Hepatocyte (in vitro differentiated cells): Measurements from ENCODE around the gene KPNA4. TPM values are rescaled to one million over a fixed set of nuclear protein-coding genes. Genes with fewer than 3 reads are reported as not detected.

Experiments
- DNase-seq: peaks from one replicate; pipeline ENCODE4 v3.0.0-alpha.2; 2016; ENCODE audit warnings: low spot score
- H2AFZ ChIP-seq: fragments of 200-600 bp; sonication (generic); 2 replicates; pipeline ENCODE4 v1.6.0; 2016; ENCODE audit warnings: antibody characterized with exemption, mild to moderate bottlenecking
- H3K27ac ChIP-seq: fragments of 200-600 bp; sonication (generic); 2 replicates; pipeline ENCODE4 v1.5.1; 2016; ENCODE audit warnings: mild to moderate bottlenecking
- H3K27me3 ChIP-seq: fragments of 200-600 bp; sonication (generic); 2 replicates; pipeline ENCODE4 v1.6.1; 2016
- H3K36me3 ChIP-seq: fragments of 200-600 bp; sonication (generic); replicated peaks from 2 replicates; pipeline ENCODE4 v1.5.1; 2016; ENCODE audit warnings: low read depth; ENCODE audit not compliant: insufficient read depth
- H3K4me1 ChIP-seq: fragments of 200-600 bp; sonication (generic); 2 replicates; pipeline ENCODE4 v1.5.1; 2016; ENCODE audit warnings: mild to moderate bottlenecking, moderate library complexity; ENCODE audit not compliant: insufficient read depth
- H3K4me2 ChIP-seq: fragments of 200-600 bp; sonication (generic); 2 replicates; pipeline ENCODE4 v1.6.0; 2016
- H3K4me3 ChIP-seq: fragments of 200-600 bp; sonication (generic); 2 replicates; pipeline ENCODE4 v1.5.1; 2016; ENCODE audit warnings: mild to moderate bottlenecking
- H3K79me2 ChIP-seq: fragments of 200-600 bp; sonication (generic); 2 replicates; pipeline ENCODE4 v1.6.0; 2017; ENCODE audit warnings: mild to moderate bottlenecking
- H3K9me2 ChIP-seq: fragments of 200-600 bp; sonication (generic); replicated peaks from 2 replicates; pipeline ENCODE4 v1.6.0; 2017; ENCODE audit warnings: mild to moderate bottlenecking; ENCODE audit not compliant: insufficient read depth
- H3K9me3 ChIP-seq: fragments of 200-600 bp; sonication (generic); 2 replicates; pipeline ENCODE4 v1.5.1; 2016; ENCODE audit warnings: low read depth, mild to moderate bottlenecking
- H4K20me1 ChIP-seq: fragments of 200-600 bp; sonication (generic); 2 replicates; pipeline ENCODE4 v1.6.0; 2016; ENCODE audit warnings: mild to moderate bottlenecking; ENCODE audit not compliant: insufficient read depth, poor library complexity, severe bottlenecking
- CTCF ChIP-seq: fragments of 200-600 bp; sonication (generic); IDR thresholded peaks from 2 replicates; pipeline ENCODE4 v1.5.1; 2016; ENCODE audit warnings: antibody characterized with exemption, mild to moderate bottlenecking; ENCODE audit not compliant: poor library complexity
- EZH2 ChIP-seq: fragments of 200-600 bp; sonication (generic); IDR thresholded peaks from 2 replicates; pipeline ENCODE4 v1.6.1; 2016; ENCODE audit warnings: antibody characterized with exemption, mild to moderate bottlenecking, borderline replicate concordance
- EZH2phosphoT487 ChIP-seq: fragments of 200-600 bp; sonication (generic); IDR thresholded peaks from one replicate; pipeline ENCODE4 v1.6.1; 2018; ENCODE audit warnings: antibody characterized with exemption, mild to moderate bottlenecking, low read depth, moderate library complexity; ENCODE audit not compliant: unreplicated experiment, severe bottlenecking
- WGBS: methylation state at CpG from one replicate; pipeline ENCODE4 v1.1.6; 2016; ENCODE audit warnings: low lambda C conversion rate; ENCODE audit errors: missing lambda C conversion rate; 5-methylcytosine and 5-hydroxymethylcytosine counted together
- polyA plus RNA-seq: library from polyadenylated mRNA; unstranded; fragments of >200 nt; fragmentation: Nextera tagmentation; extraction: Ambion mirVana; gene quantifications from 2 replicates; pipeline ENCODE4 v1.2.1, GENCODE V29; 2016
- total RNA-seq: library from RNA; depleted of rRNA; stranded (reverse); fragments of >200 nt; gene quantifications from 2 replicates; pipeline ENCODE4 v1.2.3, GENCODE V29; 2014

KPNA4 gene
- total and polyA plus RNA-seq, 2 experiments from 2014 or later: 13.0 to 26.6 TPM

GRCh38 chr3:160481856-160482255 is 83.5 kb downstream of the KPNA4 start:
- TF ChIP-seq EZH2 (no peak), EZH2phosphoT487 (no peak), CTCF (no peak)
- Histone ChIP-seq H3K9me3 (no peaks in the 10 kb centered on the region), H3K27me3 (no peaks in the 10 kb centered on the region), H3K27ac (no peak overlapping the region), H3K79me2 (no peaks in the 10 kb centered on the region), H3K4me2 (no peak overlapping the region), H3K4me3 (no peak overlapping the region), H4K20me1 (no peaks in the 10 kb centered on the region), H3K9me2 (no peaks in the 10 kb centered on the region), H2AFZ (no peak overlapping the region), H3K4me1 (no peaks in the 10 kb centered on the region), H3K36me3 (no peaks in the 10 kb centered on the region)
- no peak for DNase-seq
- 91% methylated on average over 6 of the region's 6 CpGs for WGBS

- no peaks in the 10 kb centered on the region for H3K9me2 ChIP-seq
- H3K27ac ChIP-seq: no peak overlapping the region
- no peaks in the 10 kb centered on the region for H3K4me1 ChIP-seq
- TF ChIP-seq CTCF (no peak), EZH2phosphoT487 (no peak), EZH2 (no peak)
- H3K4me2 ChIP-seq: no peak overlapping the region
- no peak overlapping the region for H2AFZ ChIP-seq
- no peaks in the 10 kb centered on the region for H3K27me3 ChIP-seq
- no peaks in the 10 kb centered on the region for H3K9me3 ChIP-seq
- H3K4me3 ChIP-seq: no peak overlapping the region
- DNase-seq: no peak
- no peaks in the 10 kb centered on the region for H3K36me3 ChIP-seq
- WGBS: 94% methylated on average over 5 of the region's 5 CpGs
- no peaks in the 10 kb centered on the region for H4K20me1 ChIP-seq
- H3K79me2 ChIP-seq: no peaks in the 10 kb centered on the region
These were observed 84.4 kb downstream of the KPNA4 start for GRCh38 chr3:160480931-160481330.

GRCh38 chr3:160479376-160479775 is 86.0 kb downstream of the KPNA4 start:
- 95% methylated on average over 10 of the region's 10 CpGs for WGBS
- no peaks in the 10 kb centered on the region for H3K9me3 ChIP-seq

More at GRCh38 chr3:160479376-160479775, 86.0 kb downstream of the KPNA4 start:
- Histone ChIP-seq H3K27me3 (no peaks in the 10 kb centered on the region), H3K9me2 (no peaks in the 10 kb centered on the region), H3K36me3 (no peaks in the 10 kb centered on the region), H3K4me1 (no peaks in the 10 kb centered on the region), H2AFZ (no peak overlapping the region), H3K4me3 (no peak overlapping the region), H3K79me2 (no peaks in the 10 kb centered on the region), H3K4me2 (no peak overlapping the region), H3K27ac (no peak overlapping the region), H4K20me1 (no peaks in the 10 kb centered on the region)
- DNase-seq: no peak
- TF ChIP-seq EZH2phosphoT487 (no peak), CTCF (no peak), EZH2 (no peak)
